Activated CD4-positive, alpha-beta memory T cell treated with anti-CD3 and anti-CD28 coated beads for 36 hours (primary cell): ENCODE measurements around the gene PTOV1. TPM values are rescaled to one million over a fixed set of nuclear protein-coding genes. Genes with fewer than 3 reads are reported as not detected.
A peak's percentile ranks its signal among the peaks of the same experiment; 100 is the strongest.

Experiments used
- CTCF ChIA-PET: fragments of 350-600 bp; sonication (Branson Sonifier 250); formaldehyde crosslinking; loops from one replicate; lab custom pipeline; 2021; ENCODE audit warnings: antibody characterized with exemption, inconsistent platforms; lab: Charles Lee
- POLR2A ChIA-PET: fragments of 350-600 bp; sonication (Branson Sonifier 250); formaldehyde crosslinking; loops from one replicate; lab custom pipeline; 2021; ENCODE audit warnings: antibody characterized with exemption; lab: Charles Lee
- DNase-seq: peaks from one replicate; pipeline ENCODE4 v3.0.0-alpha.2; 2020
- H3K27ac Mint-ChIP-seq: one replicate; pipeline ENCODE4 v1.8.0; 2021; ENCODE audit warnings: mixed read lengths
- H3K27me3 Mint-ChIP-seq: one replicate; pipeline ENCODE4 v1.8.0; 2021; ENCODE audit warnings: mixed read lengths
- H3K36me3 Mint-ChIP-seq: one replicate; pipeline ENCODE4 v1.8.0; 2021; ENCODE audit warnings: mixed read lengths
- H3K4me1 Mint-ChIP-seq: one replicate; pipeline ENCODE4 v1.8.0; 2021; ENCODE audit warnings: low read depth, mixed read lengths
- H3K4me3 Mint-ChIP-seq: one replicate; pipeline ENCODE4 v1.8.0; 2021; ENCODE audit warnings: mild to moderate bottlenecking, mixed read lengths
- H3K9me3 Mint-ChIP-seq: one replicate; pipeline ENCODE4 v1.8.0; 2021; ENCODE audit warnings: mixed read lengths
- intact Hi-C: fragments of 100-400 bp; cut with micrococcal nuclease; formaldehyde crosslinking; loops from one replicate; pipeline ENCODE4 v1.15.1; 2023
- total RNA-seq, 2 experiments: library from RNA; stranded (reverse); gene quantifications; one replicate each; pipeline ENCODE4 v1.2.3, GENCODE V29; 2021

PTOV1 gene
- total RNA-seq, 2 experiments from 2014 or later, result 105 to 108 TPM

GRCh38 chr19:49855676-49856573 lies 5.0 kb downstream of the PTOV1 start:
- intact Hi-C loops, result no loop called here
- Mint-ChIP-seq H3K9me3 (no peaks in the 10 kb centered on the region), H3K27me3 (no peaks in the 10 kb centered on the region), H3K4me1 (peaks cover 15% of the 10 kb centered on the region), H3K36me3 (peaks cover 21% of the 10 kb centered on the region), H3K4me3 (no peak overlapping the region), H3K27ac (peak overlapping the region; percentile 43)
- DNase-seq, result no peak
- POLR2A ChIA-PET, result no interaction called here
- CTCF ChIA-PET, result no interaction called here

- POLR2A ChIA-PET, result no interaction called here
- no peaks in the 10 kb centered on the region for H3K27me3 Mint-ChIP-seq
- no peak for DNase-seq
- intact Hi-C loops, result no loop called here
- H3K27ac Mint-ChIP-seq, result no peak overlapping the region
- H3K9me3 Mint-ChIP-seq, result no peaks in the 10 kb centered on the region
- H3K4me3 Mint-ChIP-seq, result no peak overlapping the region
- H3K36me3 Mint-ChIP-seq, result peaks cover 25% of the 10 kb centered on the region
- peaks cover 15% of the 10 kb centered on the region for H3K4me1 Mint-ChIP-seq
- CTCF ChIA-PET, result interaction anchor here (0.6 kb wide), 1 partner anchor 138 kb away, joined by 3 read pairs; no protein-coding TSS in a partner anchor
Measured at GRCh38 chr19:49856574-49857021, 5.6 kb downstream of the PTOV1 start.

GRCh38 chr19:49857061-49857837 lies 6.3 kb downstream of the PTOV1 start:
- DNase-seq, result no peak
- intact Hi-C loops, result no loop called here
- Mint-ChIP-seq H3K9me3 (no peaks in the 10 kb centered on the region), H3K27me3 (no peaks in the 10 kb centered on the region), H3K4me3 (no peak overlapping the region), H3K27ac (no peak overlapping the region), H3K4me1 (peaks cover 12% of the 10 kb centered on the region), H3K36me3 (peaks cover 29% of the 10 kb centered on the region)
- ChIA-PET POLR2A (interaction anchor here (1.0 to 1.3 kb wide), 2 partner anchors 19 to 20 kb away, joined by 3 to 4 read pairs; partner anchors contain the start of genes AKT1S1 and TBC1D17), CTCF (interaction anchor here (0.6 to 1.5 kb wide), 2 partner anchors 12 to 138 kb away, joined by 3 read pairs; no protein-coding TSS in a partner anchor)

- DNase-seq, result no peak
- no peaks in the 10 kb centered on the region for H3K9me3 Mint-ChIP-seq
- H3K36me3 Mint-ChIP-seq, result peaks cover 29% of the 10 kb centered on the region
- no peak overlapping the region for H3K4me3 Mint-ChIP-seq
- POLR2A ChIA-PET, result interaction anchor here (1.0 to 1.3 kb wide), 2 partner anchors 18 to 20 kb away, joined by 3 to 4 read pairs; partner anchors contain the start of genes AKT1S1 and TBC1D17
- peaks cover 7% of the 10 kb centered on the region for H3K4me1 Mint-ChIP-seq
- CTCF ChIA-PET, result interaction anchor here (0.8 to 1.5 kb wide), 2 partner anchors 11 to 12 kb away, joined by 3 to 4 read pairs; no protein-coding TSS in a partner anchor
- intact Hi-C loops, result no loop called here
- no peaks in the 10 kb centered on the region for H3K27me3 Mint-ChIP-seq
- H3K27ac Mint-ChIP-seq, result no peak overlapping the region
Measured at GRCh38 chr19:49857838-49858087, 6.8 kb downstream of the PTOV1 start.

GRCh38 chr19:49858088-49858985 lies 7.4 kb downstream of the PTOV1 start:
- Mint-ChIP-seq H3K4me1 (peaks cover 7% of the 10 kb centered on the region), H3K36me3 (peaks cover 32% of the 10 kb centered on the region), H3K27me3 (no peaks in the 10 kb centered on the region), H3K4me3 (no peak overlapping the region), H3K27ac (no peak overlapping the region), H3K9me3 (no peaks in the 10 kb centered on the region)
- intact Hi-C loops, result no loop called here
- ChIA-PET CTCF (interaction anchor here (0.8 to 1.5 kb wide), 2 partner anchors 10 to 11 kb away, joined by 3 to 4 read pairs; no protein-coding TSS in a partner anchor), POLR2A (interaction anchor here (1.0 to 1.8 kb wide), 3 partner anchors 11 to 19 kb away, joined by 3 to 4 read pairs (median 4); partner anchors contain the start of genes AKT1S1 and TBC1D17)
- DNase-seq, result no peak

- POLR2A ChIA-PET, result interaction anchor here (1.8 kb wide), 1 partner anchor 10 kb away, joined by 4 read pairs; no protein-coding TSS in a partner anchor
- peaks cover 44% of the 10 kb centered on the region for H3K36me3 Mint-ChIP-seq
Measured at GRCh38 chr19:49859682-49860335, 8.8 kb downstream of the PTOV1 start.

GRCh38 chr19:49860336-49861102 lies 9.6 kb downstream of the PTOV1 start:
- intact Hi-C loops, result no loop called here
- DNase-seq, result no peak
- Mint-ChIP-seq H3K9me3 (no peaks in the 10 kb centered on the region), H3K27me3 (no peaks in the 10 kb centered on the region), H3K4me3 (no peak overlapping the region), H3K27ac (no peak overlapping the region), H3K36me3 (peaks cover 46% of the 10 kb centered on the region), H3K4me1 (peaks cover 12% of the 10 kb centered on the region)
- POLR2A ChIA-PET, result no interaction called here
- CTCF ChIA-PET, result no interaction called here

More at GRCh38 chr19:49859682-49860335, 8.8 kb downstream of the PTOV1 start:
- Mint-ChIP-seq H3K27ac (peak overlapping the region; percentile 23), H3K4me3 (no peak overlapping the region), H3K9me3 (no peaks in the 10 kb centered on the region), H3K27me3 (no peaks in the 10 kb centered on the region), H3K4me1 (peaks cover 6% of the 10 kb centered on the region)
- intact Hi-C loops, result no loop called here
- no peak for DNase-seq
- CTCF ChIA-PET, result no interaction called here

GRCh38 chr19:49861107-49861506 lies 10.1 kb downstream of the PTOV1 start:
- intact Hi-C loops, result no loop called here
- no peak for DNase-seq
- ChIA-PET CTCF (no interaction called here), POLR2A (no interaction called here)
- Mint-ChIP-seq H3K36me3 (peaks cover 47% of the 10 kb centered on the region), H3K4me3 (no peak overlapping the region), H3K4me1 (peaks cover 18% of the 10 kb centered on the region), H3K9me3 (no peaks in the 10 kb centered on the region), H3K27ac (no peak overlapping the region), H3K27me3 (no peaks in the 10 kb centered on the region)

- ChIA-PET CTCF (no interaction called here), POLR2A (no interaction called here)
- Mint-ChIP-seq H3K4me1 (peaks cover 25% of the 10 kb centered on the region), H3K27me3 (no peaks in the 10 kb centered on the region), H3K4me3 (no peak overlapping the region), H3K36me3 (peaks cover 53% of the 10 kb centered on the region), H3K27ac (no peak overlapping the region), H3K9me3 (no peaks in the 10 kb centered on the region)
- intact Hi-C loops, result no loop called here
- DNase-seq, result no peak
Measured at GRCh38 chr19:49861541-49862378, 10.8 kb downstream of the PTOV1 start.
